CD4-positive, alpha-beta T cell treated with Interleukin-4 for 1 hour (primary cell): ENCODE data around the gene TMEM35A.
"Not testable (repeated sequence)": the region's sequence is repeated elsewhere in the genome, so short reads cannot be mapped to it uniquely, and the experiment has no call there.

Experiments
- DNase-seq, 2 donors: peaks; one replicate each; pipeline ENCODE4 v3.0.0-alpha.2; 2020 to 2022

Gene TMEM35A, protein sequence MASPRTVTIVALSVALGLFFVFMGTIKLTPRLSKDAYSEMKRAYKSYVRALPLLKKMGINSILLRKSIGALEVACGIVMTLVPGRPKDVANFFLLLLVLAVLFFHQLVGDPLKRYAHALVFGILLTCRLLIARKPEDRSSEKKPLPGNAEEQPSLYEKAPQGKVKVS

DNA sequence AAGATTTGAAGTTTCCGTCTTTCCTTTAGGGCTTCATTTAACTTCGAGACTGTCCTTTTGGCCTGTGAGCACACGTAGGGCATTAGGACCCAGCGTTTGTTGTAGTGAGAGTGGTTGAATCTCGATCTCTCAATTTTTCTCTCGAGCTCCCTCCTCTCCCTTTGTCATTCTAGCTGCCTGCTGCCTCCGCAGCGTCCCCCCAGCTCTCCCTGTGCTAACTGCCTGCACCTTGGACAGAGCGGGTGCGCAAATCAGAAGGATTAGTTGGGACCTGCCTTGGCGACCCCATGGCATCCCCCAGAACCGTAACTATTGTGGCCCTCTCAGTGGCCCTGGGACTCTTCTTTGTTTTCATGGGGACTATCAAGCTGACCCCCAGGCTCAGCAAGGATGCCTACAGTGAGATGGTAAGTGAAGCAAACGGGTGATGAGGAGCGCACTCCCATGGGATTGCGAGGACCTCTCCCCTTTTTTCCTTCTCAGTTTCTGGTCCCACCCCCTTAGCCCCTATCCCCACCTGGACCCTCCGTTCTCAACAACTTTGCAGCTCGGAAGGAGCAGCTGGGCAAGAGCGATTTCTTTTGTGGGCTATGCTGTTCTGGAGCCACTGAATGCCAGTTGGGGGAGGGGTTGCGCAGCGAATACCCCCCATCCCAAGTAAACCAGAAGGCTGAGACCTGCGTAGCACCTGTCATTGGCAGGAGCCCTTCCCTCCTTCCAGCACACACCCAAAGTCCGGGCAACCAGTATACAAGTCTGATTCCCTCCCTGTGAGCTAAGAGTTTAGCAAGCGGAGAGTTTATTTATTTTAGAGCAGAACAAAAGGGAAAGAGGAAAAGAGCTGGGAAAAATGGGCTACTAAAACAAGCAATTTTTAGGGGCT is at the start of gene TMEM35A:
TSS of gene TMEM35A (plus strand) at position 164 of the 883 bp plus-strand sequence. CDS start at position 288, 124 bp downstream.
- no peak for DNase-seq

DNA sequence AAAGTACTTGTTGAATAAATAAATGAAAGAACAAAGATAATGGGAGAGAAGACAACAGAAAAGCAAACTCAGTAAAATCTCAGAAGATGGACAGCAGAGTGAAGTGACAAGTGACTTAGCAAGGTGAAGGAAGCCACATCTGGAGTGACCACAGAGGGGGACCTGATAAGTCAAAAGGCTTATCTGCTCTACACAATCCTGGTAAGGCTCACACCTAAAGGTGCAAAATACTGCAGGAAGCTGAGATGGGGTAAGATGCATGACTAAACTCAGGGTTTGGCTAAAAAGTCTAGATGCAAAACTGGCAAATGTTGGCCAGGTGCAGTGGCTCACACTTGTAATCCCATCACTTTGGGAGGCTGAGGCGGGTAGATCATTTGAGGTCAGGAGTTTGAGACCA is 49.0 kb upstream of the TMEM35A start:
- no peak for DNase-seq

DNA sequence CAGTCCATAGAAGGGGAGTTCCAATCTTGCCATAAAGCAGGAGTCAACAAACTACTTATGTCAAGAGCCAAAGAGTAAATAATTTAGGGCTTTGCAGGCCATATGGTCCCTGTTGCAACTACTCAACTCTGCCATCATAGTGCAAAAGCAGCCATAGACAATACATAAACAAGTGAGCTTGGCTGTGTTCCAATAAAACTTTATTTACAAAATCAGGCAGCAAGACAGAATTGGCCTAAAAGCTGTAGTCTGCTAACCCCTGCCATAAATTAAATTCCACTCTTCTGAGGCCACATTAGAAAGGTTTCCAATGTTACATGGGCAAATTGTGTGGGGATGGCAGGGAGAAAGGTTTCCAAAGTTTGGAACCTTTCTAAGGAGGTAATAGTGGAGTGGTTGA is 41.4 kb upstream of the TMEM35A start:
- no peak for DNase-seq

DNA sequence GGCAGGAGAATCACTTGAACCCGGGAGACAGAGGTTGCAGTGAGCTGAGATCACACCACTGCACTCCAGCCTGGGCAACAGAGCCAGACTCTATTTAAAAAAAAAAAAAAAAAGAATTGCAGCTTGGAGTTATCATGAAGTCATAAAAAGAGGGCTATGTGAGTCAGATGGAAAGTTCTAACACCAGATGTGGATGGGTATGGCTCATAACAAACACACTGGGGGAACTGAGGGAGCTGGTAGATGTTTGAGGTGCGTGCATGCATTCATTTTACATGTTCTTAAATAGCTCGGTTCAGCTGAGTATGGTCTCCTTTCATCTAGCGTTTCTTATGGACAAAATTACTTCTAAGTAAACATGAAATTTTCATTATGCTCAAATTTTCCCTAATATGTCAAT is 38.5 kb upstream of the TMEM35A start:
- DNase-seq: no peak

DNA sequence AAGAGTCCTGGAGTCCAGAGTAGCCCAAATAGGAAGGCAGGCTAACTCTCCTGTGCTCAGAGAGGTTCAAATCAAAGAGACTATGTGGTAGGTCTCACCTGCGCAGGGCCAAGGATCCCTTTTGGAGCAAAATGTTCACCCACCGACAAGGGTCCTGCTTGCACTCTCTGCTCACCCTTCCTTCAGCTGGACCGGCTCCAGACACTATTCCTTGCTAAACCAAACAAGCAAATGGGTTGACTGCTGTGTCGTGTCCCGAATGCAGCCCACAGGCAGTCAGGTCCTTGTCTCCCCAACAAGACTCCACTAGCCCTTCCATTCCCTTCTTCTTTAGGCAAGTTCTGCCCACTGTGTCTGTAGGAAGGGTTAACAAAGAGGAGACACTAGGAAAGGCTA is 27.5 kb upstream of the TMEM35A start:
- no peak for DNase-seq

DNA sequence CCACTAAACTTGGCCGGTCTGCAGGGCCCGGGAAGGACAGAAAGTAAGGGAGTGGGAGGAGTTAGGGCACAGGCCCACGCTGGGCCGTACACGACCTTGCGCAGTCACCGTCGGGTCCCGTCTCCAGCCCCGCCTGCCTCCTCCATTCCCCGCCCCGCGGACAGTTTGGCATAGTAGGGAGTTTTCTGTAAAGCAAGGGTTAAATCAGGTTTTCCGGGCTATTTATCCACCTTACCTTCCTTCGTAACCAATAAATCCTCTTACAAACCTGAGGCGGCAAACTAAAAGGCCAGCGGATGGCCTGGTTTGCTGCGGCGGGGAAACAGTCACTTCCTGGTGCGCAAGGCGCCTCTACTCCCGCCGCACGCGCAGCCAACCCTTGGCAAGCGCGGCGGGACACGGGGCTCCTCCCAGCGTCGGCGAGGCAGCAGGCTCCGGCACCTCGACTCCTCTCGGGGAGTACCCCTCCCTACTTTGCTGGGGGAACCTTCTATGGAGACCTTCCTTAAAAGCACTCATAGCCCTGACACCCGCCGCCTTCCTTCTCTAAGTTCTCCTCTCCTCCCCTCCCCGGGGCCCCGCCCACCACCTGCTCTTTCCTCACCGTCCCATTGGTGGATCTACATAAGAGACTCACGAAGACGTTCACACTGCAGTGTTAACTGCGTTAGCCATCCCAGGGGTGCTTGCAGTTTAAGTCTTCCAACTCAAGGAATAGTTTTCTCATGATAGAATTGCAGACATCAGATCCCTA is 27.0 kb upstream of the TMEM35A start, which contains the start of gene TRMT2B:
TSS of gene TRMT2B (minus strand) at position 563 of the 754 bp plus-strand sequence. CDS start 9,822 bp downstream, outside the sequence.
- peak; percentile 84 for DNase-seq

DNA sequence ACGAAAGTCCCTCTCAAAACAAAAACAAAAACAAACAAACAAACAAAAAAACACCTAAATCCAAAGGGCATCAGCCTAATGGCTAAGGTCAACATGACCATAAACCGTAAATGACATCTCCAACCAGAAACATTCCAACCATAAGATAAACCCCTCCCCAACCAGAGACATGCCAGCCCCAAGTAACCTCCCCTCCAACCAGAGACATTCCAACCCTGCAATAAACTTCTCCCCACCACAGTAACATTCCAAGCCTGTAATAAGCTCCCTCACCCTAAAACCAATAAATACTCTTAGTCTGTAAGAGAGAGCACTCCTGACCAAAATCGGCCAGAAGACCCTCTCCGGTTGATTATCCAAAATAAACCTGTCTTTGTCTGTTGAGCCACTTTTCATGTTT is 22.1 kb upstream of the TMEM35A start:
- DNase-seq: not testable (repeated sequence)

DNA sequence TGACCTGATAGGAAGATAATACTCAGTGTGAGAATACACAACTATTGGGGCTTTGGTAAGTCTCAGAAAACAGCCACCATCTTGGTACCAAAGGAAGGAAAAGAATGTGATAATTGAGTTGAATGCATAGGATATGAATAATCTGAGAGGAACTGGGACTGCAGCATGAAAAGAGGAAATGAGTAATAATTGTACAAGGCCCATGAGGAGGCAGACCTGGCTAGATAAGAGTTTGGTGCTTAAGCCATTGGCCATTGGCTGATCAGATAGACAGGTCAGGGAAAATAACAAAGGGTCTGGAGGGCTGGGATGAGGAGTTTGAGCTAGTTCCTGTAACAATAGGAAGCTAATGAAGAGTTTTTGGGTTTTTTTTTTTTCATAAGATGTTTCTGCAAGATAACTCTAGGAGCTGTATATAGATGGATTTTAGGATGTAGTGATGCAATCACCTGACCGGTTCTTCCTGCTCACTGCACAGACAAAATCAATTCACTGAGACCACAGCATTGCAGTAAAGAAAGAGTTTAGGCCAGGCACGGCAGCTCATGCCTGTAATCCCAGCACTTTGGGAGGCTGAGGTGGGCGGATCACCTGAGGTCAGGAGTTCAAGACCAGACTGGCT is 21.5 kb upstream of the TMEM35A start:
- no peak for DNase-seq

DNA sequence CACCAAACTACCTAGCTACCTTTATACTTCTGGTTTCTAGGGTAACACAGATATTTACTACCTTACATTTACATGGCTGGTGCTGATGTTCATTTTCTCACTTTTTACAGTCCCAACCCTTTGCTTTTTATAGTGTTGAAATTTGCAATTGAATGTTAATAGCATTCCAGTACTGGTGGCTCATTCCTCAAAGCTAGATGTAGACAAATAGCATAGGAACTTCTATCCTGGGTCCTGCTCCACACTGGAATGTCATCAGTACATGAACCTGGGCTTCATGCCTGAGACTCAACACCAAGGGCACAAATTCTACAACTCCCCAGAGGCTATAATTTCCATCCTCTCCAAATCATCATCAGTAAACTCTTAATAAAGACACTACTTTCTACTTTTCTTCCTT is 16.5 kb upstream of the TMEM35A start:
- no peak for DNase-seq

DNA sequence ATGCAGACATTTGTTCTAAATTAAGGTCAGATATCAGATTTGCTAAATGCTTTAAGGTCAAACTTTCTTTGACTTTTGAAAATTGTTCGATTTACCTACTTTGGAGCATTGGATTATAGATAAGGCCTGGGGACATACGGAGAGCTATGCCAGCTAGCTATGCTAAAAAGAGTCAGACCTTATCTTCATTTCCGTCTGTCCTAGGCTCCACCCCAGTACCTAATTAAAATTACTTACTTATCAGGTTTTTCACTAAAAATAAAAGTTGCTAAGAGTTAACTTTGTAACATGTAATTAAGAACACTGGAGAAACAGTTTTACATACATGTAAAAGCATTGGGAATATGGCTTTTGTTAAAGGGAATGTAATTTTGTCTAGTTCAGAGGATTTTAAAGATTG is 7.1 kb upstream of the TMEM35A start:
- DNase-seq: no peak

DNA sequence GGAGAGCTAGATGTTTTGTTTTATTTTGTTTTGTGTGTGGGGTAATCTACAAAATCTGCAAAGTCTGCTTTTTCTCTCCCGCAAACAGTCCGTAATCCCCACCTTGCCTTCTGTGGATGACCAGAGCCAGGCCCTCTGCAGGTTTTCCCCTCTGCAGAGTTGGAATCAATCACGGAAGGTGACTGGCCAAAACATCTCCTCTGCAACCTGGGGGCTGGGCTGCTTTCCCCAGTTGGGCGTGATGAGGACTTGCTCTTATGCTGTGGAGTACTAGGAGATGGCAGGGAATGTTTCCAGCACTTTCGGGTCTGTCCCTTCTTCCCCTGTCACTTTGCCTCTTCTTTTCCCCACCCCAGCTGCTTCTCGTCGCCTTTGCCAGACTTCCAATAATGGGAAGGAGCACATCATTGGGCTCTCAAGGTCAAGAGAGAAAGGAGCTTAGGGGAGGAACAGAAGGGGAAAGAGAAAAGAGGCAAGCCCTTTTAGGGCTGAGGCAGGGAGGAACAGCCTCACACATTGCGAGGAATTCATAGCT is 1.1 kb downstream of the TMEM35A start:
- DNase-seq: no peak

DNA sequence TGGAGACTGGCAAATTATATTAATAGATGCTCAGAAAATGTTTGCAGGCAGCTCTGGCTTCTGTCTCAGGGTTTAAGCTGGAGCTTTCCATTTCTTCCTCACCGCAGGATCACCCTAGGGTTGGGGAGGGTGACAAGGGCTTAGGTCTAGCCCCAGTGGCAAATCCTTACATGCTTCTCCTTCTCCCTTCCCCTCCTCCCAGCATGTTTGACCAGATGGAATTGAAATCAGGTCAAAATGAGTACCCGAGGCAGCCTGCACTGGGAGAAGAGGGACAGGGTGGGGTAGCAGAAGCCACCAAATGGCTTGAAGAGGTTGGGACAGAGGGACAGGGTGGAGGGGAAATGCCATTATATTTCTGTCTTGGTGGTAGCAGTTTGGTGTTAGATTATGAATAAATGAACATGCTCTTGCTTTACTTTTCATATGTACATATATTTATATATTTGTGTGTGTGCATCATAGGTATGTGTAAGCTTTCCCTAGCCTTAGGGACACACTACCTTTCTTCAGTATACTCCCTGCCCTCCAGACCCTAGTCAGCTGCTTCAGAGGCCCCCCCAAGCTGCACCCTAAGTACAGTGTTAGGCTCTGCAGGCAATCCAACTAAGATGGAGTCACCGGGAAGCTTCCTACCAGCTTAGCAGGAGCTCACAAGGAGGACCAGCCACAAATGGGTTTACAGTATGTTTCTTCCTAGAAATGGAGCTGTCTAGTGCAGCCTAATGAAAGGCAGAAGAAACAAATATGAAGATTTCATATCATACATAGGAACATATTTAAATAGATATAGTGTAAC is 1.8 kb downstream of the TMEM35A start:
- no peak for DNase-seq

DNA sequence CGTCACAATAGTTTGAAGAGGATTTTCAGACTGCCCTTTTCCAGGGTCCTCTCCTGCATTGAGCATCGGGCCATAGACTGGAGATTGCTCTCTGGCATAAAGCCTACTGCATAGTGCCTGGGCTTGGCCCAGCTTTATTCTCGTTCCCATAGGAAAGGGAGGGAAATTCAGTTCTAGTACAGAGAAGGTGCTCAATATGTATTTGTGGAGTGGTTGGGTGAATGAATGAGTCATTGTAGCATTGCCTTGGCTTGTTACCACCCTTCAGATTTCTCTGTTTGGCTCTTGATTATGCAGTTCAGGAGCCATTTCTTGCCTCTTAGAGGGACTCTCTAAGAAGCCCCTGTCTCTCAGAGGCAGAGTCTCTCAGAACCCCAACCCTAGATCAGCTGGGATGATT is 2.6 kb downstream of the TMEM35A start:
- DNase-seq: no peak

DNA sequence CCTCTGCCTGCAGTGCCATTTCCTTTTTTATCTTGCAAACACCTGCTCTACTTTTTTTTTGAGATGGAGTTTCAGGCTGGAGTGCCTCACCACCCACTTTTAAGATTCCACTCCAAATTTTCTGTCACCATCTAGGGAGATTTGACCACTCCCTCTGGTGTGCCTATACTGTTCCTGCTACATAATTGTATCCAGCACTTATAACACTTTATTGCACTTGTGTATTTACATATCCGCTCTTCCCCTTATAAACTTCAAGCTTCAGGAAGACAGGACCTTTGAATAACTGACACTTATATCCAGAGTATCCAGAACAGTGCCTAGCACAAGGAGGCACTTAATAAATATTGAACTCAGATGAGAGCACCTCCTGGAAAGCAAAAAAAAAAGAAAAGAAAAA is 13.1 kb downstream of the TMEM35A start:
- DNase-seq: no peak

DNA sequence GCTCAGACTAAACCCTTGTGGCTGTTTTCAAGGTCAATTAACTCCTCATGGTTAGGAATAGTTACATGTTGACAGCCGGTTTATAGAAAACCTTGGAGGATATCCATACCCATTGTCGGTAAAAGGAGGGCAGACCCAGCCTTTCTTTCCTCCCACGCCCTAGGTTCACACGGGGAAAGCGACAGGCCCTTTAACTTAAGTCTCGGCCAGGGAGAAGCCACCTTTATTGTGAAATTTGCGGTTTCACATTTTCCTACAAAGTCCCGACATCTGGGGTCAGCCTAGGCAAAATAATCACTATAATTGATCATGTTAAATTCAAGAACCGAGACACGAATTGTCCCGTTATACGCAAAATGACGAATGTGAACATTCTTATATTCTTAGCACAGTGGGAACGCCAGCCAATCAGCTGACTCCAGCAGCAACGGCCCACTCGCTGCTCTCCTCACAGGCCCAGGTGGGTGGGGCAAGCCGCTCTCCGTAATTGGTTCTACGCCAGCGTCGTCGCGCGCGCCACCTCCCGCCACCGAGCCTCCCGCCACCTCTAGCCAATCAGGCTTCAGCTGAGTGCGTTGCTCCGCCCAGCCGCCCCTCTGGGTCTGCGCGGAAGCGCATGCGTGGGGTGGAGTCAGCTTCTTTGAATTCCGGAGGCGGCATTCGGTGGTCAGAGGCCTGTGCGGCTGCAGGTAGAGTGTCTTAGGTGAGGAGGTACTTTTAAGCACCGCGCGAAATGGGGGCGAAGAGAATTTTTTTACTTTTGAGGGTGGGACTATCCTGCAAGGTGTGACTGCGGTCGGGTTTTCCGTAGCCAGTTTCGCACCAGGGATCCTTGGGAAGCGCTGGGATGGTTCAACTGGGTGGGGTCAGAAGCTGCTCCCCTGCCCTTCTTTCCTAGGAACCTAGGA is 19.1 kb downstream of the TMEM35A start, which contains the start of gene CENPI:
TSS of gene CENPI (plus strand) at position 659 of the 908 bp plus-strand sequence. CDS start 2,867 bp downstream, outside the sequence.
- peak; percentile 96 for DNase-seq

DNA sequence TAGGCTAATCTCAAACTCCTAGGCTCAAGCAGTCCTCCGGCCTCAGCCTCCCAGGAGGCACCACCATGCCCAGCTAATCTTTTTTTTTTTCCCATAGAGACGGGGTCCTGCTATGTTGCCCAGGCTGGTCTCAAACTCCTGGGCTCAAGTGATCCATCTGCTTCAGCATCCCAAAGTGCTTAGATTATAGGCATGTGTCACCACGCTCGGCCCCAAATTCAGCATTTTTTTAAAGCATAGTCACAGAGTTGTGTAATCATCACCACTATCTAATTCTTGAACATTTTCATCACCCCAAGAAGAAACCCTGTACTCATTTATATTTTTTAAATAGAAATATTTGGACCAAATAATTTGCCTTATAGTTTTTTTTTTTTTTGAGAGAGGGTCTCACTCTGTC is 29.6 kb downstream of the TMEM35A start:
- no peak for DNase-seq

DNA sequence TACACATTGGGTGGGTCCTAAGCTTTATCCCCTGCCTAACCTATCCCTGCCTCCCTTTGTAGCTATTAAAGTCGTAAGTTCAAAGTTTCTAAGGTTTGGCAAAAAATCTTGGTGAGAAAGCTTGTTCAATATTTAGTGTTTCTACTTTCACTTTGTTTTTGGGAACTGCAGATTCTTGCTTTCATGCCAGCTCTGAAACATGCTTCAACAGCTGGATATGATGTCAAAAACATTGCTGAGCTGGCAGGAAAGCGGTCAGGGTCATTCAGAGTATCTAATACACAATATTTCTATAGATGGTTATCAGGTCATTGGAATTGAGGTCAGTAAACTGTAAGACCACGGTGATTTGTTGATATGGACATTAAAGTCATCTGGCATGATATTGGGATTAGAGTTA is 39.0 kb downstream of the TMEM35A start:
- no peak for DNase-seq

DNA sequence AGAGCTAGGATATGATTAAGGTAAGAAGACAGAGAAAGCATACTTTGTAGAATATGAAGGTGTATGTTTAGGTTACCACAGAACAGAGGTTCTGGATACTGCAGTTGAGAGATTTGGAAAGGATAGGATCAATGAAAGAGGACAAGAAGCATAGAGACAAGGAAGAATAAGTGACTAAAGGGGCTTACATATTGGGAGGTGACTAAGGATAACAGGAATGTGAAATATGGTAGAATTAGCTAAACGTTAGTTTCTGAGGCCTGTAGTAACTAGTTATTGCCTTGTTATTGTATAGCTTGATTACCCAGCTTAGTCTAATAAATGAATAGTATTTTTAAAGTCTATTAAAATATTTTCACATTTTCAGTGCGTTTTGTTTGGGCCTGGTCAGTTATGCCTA is 57.6 kb downstream of the TMEM35A start:
- DNase-seq: no peak
